HG02759 (cell line): ENCODE results near the gene ZBTB16.
A peak's percentile ranks its signal among the peaks of the same experiment; 100 is the strongest.

Experiments
- ATAC-seq: cut with Tn5 transposase; IDR thresholded peaks from one replicate; pipeline ENCODE4 v1.9.1; 2021; ENCODE audit warnings: mild to moderate bottlenecking, moderate library complexity; ENCODE audit not compliant: unreplicated experiment

ZBTB16 gene

DNA sequence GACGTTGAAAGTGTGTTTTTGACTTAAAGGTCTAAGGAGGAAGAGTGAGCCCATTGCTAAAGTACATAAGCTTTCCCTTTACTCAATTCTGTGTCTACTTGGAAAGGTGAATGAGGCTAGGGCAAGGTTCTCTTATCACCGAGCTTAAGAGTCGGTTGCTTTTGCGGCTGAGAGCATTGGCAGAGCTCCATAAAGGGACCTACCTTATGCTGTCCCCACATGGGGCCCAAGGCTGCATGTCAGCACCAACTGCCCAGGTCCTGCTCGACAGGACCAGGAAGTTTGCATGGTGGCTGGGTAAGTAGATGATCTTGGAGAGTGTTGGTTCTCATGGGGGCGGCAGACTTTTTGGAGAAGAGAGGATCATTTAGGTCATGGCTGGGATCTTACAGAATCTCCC lies 91.2 kb downstream of the ZBTB16 start:
- no peak for ATAC-seq

DNA sequence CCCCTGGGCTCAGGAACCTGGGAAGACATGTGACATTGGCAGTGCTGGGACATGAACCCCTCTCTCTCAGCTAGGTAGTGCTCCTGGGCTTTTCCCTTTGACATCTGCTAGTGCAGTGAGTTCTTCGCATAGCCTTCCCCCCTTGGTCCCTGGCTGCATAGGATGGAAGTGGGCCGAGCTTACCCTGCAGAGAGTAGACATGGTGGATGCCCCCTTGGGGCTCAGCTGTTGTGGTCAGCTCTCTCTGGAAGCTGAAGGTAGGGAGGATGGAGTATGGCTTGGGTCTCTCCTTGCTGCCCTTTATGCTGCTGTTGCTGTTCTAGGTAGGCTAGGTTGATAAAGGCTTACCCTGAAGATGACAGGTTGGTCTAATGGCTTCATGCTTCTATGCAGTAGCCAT lies 92.1 kb downstream of the ZBTB16 start:
- no peak for ATAC-seq

- no peak for ATAC-seq
These were observed 92.7 kb downstream of the ZBTB16 start for GRCh38 chr11:114152162-114152561.

GRCh38 chr11:114152785-114153184 lies 93.3 kb downstream of the ZBTB16 start:
- no peak for ATAC-seq

DNA sequence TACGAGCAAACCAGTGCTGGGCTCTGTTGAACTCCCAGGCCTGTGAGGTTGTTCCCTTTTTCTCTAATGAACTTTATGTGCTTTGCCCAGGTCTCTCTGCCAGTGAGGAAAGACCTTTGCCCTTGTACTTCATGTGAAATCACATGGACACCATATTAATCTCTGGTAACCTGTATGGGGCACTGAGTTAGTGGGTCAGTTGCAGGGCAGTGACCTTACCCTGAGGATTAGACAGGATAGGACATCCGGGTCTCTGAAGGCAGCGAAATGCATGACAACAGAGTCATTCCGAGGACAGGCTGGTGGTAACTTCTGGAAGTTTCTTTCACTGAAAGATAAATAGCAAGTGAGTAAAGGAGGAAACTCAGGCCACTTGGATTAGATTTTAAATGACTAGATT lies 93.7 kb downstream of the ZBTB16 start:
- ATAC-seq: no peak

GRCh38 chr11:114154271-114155047 lies 94.9 kb downstream of the ZBTB16 start:
- ATAC-seq: no peak

DNA sequence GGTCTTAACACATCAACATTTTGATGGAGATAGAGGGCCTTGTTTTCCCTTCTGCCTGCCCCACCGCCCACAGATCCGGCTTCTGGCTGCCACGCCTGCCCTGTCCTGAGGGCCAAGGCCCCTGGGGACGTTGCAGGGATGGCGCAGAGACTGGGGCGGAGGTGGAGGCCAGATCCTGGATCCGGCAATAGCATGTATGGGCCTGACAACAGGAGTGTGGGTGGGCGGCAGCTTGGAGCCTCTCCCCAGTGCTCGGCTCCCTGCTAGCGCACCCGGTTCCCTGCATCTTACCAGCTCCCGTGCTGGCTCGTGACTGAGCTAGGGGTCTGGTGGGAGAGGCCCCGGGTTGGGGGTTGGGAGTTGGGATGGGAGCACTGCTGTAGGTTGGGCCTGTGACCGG lies 95.6 kb downstream of the ZBTB16 start:
- ATAC-seq: no peak

- no peak for ATAC-seq
These were observed 96.6 kb downstream of the ZBTB16 start for GRCh38 chr11:114156131-114156581.

DNA sequence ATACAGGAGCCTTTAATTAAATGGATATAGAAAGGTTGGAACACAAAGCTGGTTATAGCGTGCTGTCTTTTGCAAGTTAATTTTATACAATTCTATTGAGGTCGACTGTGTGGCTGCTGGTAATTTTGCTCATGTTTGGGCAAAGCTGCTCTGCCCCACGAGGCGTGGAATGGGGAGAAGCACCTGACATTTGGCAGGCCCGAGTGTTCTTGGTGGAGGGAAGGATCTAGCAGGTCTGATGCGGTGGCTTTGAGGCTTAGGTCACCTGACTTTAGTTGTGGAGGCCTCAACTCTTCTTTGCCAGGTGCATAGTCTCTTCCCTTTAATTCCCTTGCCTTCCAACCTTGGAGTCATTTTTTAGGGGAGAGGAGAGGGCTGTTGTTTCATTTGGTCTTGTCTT lies 97.3 kb downstream of the ZBTB16 start:
- no peak for ATAC-seq

- ATAC-seq: no peak
These were observed 98.1 kb downstream of the ZBTB16 start for GRCh38 chr11:114157476-114158050.

- ATAC-seq: no peak
These were observed 98.9 kb downstream of the ZBTB16 start for GRCh38 chr11:114158421-114158820.

GRCh38 chr11:114158886-114159285 lies 99.4 kb downstream of the ZBTB16 start:
- ATAC-seq: no peak

DNA sequence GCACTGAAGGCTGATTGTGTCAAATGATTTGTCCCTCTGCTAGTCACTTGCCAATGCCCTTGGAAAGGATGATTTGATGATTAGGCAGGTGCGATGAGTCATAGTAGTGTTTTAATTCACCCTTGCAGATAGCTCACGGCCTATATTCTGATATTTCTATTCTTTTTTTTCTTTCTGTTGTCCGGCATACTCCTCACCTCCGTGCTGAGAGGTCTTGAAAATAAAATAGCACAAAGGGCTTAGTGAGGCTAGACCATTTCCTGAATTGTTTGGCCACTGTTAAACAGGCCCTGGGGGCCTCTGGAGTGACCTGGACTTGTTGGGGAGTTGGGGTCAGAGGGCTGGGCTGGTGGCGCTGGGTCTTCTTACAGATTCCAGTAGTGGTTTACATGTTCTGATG lies 99.8 kb downstream of the ZBTB16 start:
- ATAC-seq: no peak

DNA sequence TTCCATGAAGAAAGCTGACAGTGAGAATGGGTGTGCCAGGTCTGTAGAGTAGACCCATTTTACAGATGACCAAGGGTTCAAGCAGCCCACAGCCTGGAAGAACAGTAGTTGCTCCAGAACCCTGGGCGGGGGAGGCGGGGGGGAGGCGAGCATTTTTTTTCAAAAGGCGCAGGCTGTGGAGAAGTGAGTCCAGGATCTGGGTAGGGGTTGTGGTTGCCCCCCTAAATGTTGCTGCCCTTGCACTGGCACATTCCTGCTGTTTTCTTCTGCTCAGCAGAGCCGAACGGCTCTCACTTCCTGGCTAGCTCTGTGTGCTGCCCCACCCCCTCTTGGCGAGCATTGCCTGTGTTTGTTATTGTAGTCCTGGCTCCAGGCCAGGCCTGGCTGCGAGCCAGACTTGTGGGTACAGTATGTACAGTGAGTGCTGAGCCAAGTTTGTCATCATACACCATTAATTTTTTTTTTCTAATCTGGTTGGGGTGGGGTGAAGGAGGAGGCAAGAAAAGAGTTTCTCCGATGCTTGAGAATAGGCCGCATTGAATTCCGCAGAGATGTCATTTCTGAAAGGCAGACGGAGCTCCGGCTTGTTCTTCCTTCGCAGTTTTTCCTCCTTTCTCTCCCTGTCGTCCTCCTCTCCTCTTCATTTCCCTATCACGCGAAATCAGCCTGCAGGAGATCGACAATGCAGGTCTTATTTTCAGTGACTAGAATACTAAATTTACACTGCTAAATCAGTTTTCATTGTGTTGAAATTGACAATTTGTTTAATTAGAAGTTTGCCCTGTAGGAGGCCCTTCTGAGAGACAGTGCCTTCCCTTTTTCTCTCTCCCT lies 100.5 kb downstream of the ZBTB16 start:
- ATAC-seq: peak; percentile 84

- no peak for ATAC-seq
These were observed 101.4 kb downstream of the ZBTB16 start for GRCh38 chr11:114160894-114161293.

- no peak for ATAC-seq
These were observed 102.2 kb downstream of the ZBTB16 start for GRCh38 chr11:114161486-114162250.

GRCh38 chr11:114162719-114163123 lies 103.2 kb downstream of the ZBTB16 start:
- ATAC-seq: no peak

DNA sequence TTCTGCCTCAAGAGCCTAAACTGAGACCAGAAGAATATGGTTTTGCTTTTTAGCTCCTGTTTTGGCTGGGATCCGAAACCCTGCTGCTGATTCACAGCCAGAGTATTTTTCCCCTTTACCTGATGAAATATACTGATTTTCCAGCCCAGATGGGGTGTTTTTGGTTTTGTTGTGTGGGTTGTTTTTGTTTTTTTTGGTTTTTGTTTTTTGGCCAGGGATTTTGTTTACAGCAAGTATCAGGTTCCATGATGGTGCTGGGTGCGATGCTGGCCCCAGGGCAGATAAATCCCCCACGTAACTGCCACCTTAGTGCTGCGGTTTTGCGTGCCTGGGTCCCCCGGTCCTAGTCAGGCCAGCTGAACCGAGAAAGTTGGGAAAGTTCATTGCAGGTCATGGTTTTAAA lies 103.7 kb downstream of the ZBTB16 start:
- no peak for ATAC-seq

DNA sequence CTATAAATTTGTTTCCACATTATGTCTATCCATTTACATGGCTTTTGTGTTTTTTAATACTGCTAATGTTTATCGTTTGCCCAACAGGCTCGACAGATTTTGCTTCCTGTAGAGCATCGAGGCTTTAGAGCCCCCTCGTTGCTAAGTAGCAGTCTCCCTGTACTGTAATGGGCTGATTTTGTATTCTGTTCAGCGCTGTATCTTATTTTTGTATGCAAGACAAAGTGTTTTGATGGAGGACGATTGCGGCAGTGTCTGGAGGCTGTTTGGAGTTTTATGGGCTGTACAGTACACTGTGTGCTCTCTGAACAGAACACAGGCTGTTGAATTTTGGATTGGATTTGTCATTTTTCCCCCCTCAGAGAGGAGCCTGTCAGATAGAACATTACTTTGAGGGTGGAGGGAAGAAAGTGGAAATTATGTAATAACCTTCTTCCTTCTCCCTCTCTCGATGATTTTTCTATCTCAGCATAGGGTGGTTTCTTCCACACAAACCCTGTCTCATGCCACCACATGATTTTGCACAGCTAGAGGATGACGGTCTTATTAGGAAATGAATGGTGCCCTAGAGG lies 104.4 kb downstream of the ZBTB16 start:
- no peak for ATAC-seq

DNA sequence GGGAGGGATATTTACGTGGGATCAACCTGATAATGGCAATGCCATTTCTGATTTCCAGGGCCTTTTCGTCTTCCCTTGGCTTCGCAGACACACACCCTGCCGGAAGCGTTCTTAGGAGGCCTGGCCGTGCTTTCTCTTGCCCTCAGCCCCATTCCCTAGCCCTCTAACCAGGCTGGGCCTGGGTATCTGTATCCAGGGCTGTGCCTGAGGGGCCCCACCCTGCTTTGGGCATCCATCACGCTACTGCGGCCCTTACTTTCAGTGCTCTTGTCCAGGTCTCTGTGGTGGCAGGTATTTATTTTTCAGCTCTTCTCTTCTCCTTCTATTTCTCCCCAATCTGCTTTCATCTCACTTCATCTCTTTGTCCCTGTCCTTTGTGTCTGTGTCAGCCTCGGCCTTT lies 105.0 kb downstream of the ZBTB16 start:
- ATAC-seq: no peak
